ENCODE measurements around the gene YPEL2. TPM values are rescaled to one million over a fixed set of nuclear protein-coding genes. Genes with fewer than 3 reads are reported as not detected.

The YPEL2 gene
- total RNA-seq, 1 experiment from 2014 or later: 1.1 TPM

- no peak for DNase-seq (ENCODE audit: low read depth)
Measured at GRCh38 chr17:59428916-59429485, 97.5 kb downstream of the YPEL2 start.

DNA sequence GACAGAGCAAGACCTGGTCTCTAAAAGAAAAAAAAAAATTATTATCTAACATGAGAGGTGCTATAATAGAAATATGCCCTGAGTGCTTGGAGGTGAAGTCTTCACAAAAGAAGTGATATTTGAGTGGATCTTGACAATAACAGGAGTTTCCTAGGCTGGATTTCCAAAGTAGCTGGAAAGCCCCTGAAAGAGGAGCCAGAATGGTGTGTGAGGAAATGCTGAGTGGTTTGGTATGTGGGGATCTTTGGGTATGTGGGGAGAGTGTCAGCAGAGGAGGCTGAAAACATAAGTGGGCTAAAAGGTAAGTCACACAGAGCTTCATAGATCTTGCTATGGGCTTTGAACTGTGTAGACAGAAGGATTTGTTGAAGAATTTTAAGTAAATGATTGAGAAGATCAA, 100.1 kb downstream of the YPEL2 start:
- no peak for DNase-seq (ENCODE audit: low read depth)

GRCh38 chr17:59432657-59433056, 101.2 kb downstream of the YPEL2 start:
- DNase-seq (ENCODE audit: low read depth): no peak

DNA sequence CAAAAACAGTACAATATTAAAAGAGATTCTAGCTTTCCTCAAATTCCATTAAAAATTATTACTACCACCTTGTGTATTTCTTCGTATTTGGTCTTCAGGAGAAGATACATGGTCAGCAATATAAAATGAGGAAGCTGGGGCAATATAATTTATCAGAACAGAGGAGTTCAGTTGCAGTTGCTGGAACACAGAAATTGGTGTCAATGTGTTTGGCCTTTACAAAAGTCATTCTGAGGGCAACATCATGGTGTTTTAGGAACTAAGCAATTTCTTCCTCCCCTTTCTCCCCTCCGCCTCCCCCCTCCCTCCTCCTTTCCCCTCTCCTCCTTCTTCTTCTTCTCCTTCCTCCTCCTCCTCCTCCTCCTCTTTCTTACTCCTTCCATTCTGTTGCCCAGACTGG, 102.1 kb downstream of the YPEL2 start:
- DNase-seq (ENCODE audit: low read depth): no peak

DNA sequence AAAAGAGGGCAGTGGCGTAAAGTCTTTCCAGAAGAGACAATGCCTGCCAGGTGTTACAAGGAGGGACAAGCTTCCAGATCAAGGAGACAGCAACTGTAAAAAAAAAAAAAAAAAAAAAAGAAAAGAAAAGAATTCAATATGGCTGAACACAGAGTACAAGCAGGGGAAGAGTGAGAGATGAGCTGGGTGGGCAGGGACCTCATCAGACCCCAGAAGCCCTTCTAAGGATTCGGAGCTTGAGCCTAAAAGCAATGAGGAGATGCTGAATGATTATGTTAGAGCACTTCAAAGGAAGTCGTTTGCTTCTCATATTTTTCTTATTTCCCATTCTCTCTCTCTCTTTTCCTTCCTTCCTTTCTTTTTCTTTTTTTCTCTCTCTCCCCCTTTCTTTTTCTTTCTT, 103.0 kb downstream of the YPEL2 start:
- DNase-seq (ENCODE audit: low read depth): no peak

DNA sequence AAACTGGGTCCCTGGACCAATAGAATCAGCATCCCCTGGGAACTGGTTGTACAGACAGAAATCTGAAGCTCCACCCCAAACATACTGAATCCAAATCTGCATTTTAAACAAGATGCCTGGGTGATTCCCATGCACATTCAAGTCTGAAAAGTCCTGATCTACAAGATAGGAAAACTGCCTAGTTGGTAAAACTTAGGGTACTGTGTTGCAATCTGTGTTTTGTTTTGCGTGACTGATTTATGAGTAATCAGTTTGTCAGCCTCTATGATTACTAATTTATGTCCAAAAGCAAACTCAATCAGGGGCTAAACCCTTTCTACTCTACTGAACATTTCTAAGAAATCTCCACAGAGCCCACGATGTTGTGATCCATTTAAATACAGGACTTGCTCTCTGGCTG, 103.8 kb downstream of the YPEL2 start:
- DNase-seq (ENCODE audit: low read depth): peak; percentile 77

- DNase-seq (ENCODE audit: low read depth): no peak
Measured at GRCh38 chr17:59436900-59437299, 105.4 kb downstream of the YPEL2 start.

GRCh38 chr17:59437791-59438281, 106.4 kb downstream of the YPEL2 start:
- DNase-seq (ENCODE audit: low read depth): no peak

GRCh38 chr17:59439262-59439661, 107.8 kb downstream of the YPEL2 start:
- no peak for DNase-seq (ENCODE audit: low read depth)

DNA sequence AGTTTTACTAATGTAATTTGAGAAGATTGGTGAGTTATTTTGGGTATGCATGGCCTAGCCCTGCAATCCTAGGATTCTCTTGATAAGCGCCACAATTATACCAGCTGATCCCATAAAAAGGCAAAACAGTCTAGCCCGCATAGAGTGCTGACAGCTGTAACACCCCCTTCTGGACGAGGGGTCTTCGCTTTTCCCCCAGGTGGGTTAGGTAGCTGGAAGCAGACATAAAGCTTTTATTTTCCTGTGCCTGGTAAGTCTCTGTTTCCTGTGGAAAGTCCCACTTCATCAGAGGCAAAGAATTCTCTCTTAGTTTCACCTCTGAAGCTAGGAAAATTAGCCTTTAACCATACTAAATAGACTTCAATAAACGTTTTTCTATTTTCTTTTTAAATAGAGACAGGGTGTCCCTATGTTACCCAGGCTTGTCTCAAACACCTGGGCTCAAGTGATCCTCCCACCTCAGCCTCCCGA, 108.3 kb downstream of the YPEL2 start:
- DNase-seq (ENCODE audit: low read depth): no peak

DNA sequence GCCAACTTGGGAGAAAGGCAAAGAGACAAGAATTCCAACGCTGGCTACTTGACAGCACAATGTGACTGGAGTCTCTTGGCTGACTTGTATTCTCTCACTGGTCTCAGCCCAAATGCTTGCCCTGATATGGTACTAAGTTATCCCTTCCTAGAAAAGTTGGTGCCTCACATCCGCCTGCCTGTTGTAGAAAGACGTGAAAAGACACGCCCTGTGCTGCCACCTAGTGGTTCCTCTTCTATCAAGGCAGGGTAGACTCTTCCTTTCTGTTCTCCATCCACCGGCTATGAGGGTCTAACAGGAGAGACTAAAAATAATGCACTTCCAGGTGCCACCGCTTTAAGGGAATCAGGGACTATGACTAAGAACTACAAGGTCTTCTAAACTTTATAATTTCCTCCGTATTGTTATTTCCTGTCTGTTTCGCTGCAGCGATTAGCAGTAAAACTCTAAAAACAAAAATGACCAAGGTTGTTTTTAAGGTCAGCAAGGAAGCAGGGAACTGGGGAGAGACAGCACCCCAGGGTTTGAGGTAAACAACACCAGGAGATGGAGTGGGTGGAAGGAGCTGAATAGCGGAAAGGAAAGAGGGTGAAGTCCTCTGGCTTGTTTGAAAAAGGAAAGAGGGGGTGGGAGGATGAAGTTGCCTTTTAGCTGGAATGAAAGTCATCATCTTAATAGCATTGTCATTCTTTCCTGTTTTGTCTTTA, 109.5 kb downstream of the YPEL2 start:
- peak; percentile 77 for DNase-seq (ENCODE audit: low read depth)

- DNase-seq (ENCODE audit: low read depth): no peak
Measured at GRCh38 chr17:59441464-59442096, 110.1 kb downstream of the YPEL2 start.

DNA sequence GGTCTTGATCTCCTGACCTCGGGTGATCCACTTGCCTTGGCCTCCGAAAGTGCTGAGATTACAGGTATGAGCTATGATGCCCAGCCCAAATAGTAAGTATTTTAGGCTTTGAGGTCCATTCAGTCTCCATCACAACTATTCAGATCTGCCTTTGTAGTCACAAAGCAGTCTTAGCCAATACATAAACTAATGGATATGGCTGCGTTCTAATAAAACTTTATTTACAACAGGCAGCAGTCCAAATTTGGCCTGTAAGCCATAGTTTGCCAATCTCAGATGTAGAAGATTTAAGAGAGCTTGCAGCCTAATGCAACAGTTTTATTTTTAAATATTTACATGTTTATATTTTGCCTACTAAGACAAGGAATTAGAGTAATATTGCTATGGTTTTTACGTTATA, 111.7 kb downstream of the YPEL2 start:
- DNase-seq (ENCODE audit: low read depth): no peak

Other genes starting within 250 kb of the YPEL2 start
- gene TRIM37, start 224.8 kb upstream of the YPEL2 start, total RNA-seq (2014; rRNA removed): 33.5 and 40.4 TPM in 2 replicates
- 102 and 109 TPM in 2 replicates for gene SKA2, start 176.5 kb upstream of the YPEL2 start, total RNA-seq (2014; rRNA removed)
- 26.7 and 35.2 TPM in 2 replicates for gene PRR11, start 175.9 kb upstream of the YPEL2 start, total RNA-seq (2014; rRNA removed)
- 16.1 and 20.8 TPM in 2 replicates for gene SMG8, start 121.6 kb upstream of the YPEL2 start, total RNA-seq (2014; rRNA removed)
- 0.19 TPM in 1 of 2 replicates, not detected in the other for gene GDPD1, start 111.1 kb upstream of the YPEL2 start, total RNA-seq (2014; rRNA removed)
- gene DHX40, start 234.0 kb downstream of the YPEL2 start, total RNA-seq (2014; rRNA removed): 39.2 and 39.7 TPM in 2 replicates

All from LHCN-M2 (cell line).